ENCODE data around the gene TP63. TPM values are rescaled to one million over a fixed set of nuclear protein-coding genes. Genes with fewer than 3 reads are reported as not detected.

TP63 gene
- total RNA-seq, 1 experiment from 2014 or later: not detected

- no peak overlapping the region for H3K14ac ChIP-seq (ENCODE audit: insufficient read depth, low read length)
These were observed 102.9 kb downstream of the TP63 start for GRCh38 chr3:189734061-189734460.

More at GRCh38 chr3:189734061-189734460, 102.9 kb downstream of the TP63 start:
- no peak overlapping the region for H2BK5ac ChIP-seq (ENCODE audit: insufficient read length, low read length)
- H3K27ac ChIP-seq (ENCODE audit: insufficient read length, low read depth, low read length): no peak overlapping the region
- TF ChIP-seq, protein P1, sequence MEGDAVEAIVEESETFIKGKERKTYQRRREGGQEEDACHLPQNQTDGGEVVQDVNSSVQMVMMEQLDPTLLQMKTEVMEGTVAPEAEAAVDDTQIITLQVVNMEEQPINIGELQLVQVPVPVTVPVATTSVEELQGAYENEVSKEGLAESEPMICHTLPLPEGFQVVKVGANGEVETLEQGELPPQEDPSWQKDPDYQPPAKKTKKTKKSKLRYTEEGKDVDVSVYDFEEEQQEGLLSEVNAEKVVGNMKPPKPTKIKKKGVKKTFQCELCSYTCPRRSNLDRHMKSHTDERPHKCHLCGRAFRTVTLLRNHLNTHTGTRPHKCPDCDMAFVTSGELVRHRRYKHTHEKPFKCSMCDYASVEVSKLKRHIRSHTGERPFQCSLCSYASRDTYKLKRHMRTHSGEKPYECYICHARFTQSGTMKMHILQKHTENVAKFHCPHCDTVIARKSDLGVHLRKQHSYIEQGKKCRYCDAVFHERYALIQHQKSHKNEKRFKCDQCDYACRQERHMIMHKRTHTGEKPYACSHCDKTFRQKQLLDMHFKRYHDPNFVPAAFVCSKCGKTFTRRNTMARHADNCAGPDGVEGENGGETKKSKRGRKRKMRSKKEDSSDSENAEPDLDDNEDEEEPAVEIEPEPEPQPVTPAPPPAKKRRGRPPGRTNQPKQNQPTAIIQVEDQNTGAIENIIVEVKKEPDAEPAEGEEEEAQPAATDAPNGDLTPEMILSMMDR (conservative IDR thresholded peaks at IDR 0.05): no peak
- no CpG with 5 or more reads among the region's 6 CpGs for WGBS (ENCODE audit: extremely low coverage, insufficient read length, low lambda C conversion rate)
- no peak overlapping the region for H3K4me3 Mint-ChIP-seq
- H3K4ac ChIP-seq (ENCODE audit: low read depth, low read length): no peak overlapping the region
- H3K4me1 ChIP-seq (ENCODE audit: insufficient read depth, low read length): no peaks in the 10 kb centered on the region
- H3K4me1 Mint-ChIP-seq: no peaks in the 10 kb centered on the region
- H2BK15ac ChIP-seq (ENCODE audit: low read depth, low read length): no peak overlapping the region
- no peaks in the 10 kb centered on the region for H4K20me1 ChIP-seq (ENCODE audit: control insufficient read depth, insufficient read depth, insufficient read length)
- H3K23ac ChIP-seq (ENCODE audit: insufficient read length, low read depth, low read length): no peak overlapping the region
- H3K27ac Mint-ChIP-seq: no peak overlapping the region; a peak in 1 of 7 replicates
- H3K56ac ChIP-seq (ENCODE audit: insufficient read length, low read depth, low read length): no peak overlapping the region
- no peaks in the 10 kb centered on the region for H3K27me3 ChIP-seq (ENCODE audit: insufficient read depth, low read length)
- H2BK20ac ChIP-seq (ENCODE audit: low read depth, low read length, poor library complexity, severe bottlenecking): no peak overlapping the region
- H4K91ac ChIP-seq (ENCODE audit: insufficient read length, low read depth, low read length): no peak overlapping the region
- no peak overlapping the region for H2BK120ac ChIP-seq (ENCODE audit: low read depth, low read length, poor library complexity, severe bottlenecking)
- H3K36me3 Mint-ChIP-seq (ENCODE audit: insufficient read depth in 1 of 3, low read depth in 3 of 3): no peaks in the 10 kb centered on the region
- no peaks in the 10 kb centered on the region for H3K9me3 ChIP-seq (ENCODE audit: control insufficient read depth, low read depth, low read length)
- H3K27me3 Mint-ChIP-seq (ENCODE audit: low read depth): no peaks in the 10 kb centered on the region; the same call in 1 of the 2 replicates
- H3K79me1 ChIP-seq (ENCODE audit: insufficient read depth, low read depth, low read length, poor library complexity, severe bottlenecking): no peaks in the 10 kb centered on the region
- H3K23me2 ChIP-seq (ENCODE audit: insufficient read length, low read depth, low read length, poor library complexity, severe bottlenecking): no peaks in the 10 kb centered on the region
- no peak overlapping the region for H3K18ac ChIP-seq (ENCODE audit: insufficient read length, low read depth, low read length)
- no peak overlapping the region for H3K4me2 ChIP-seq (ENCODE audit: insufficient read depth, insufficient read length, low read length)
- DNase-seq: no peak
- H3K9me3 Mint-ChIP-seq: no peaks in the 10 kb centered on the region
- H2AK5ac ChIP-seq (ENCODE audit: insufficient read length, low read length): no peak overlapping the region
- H4K5ac ChIP-seq (ENCODE audit: insufficient read length, low read depth, low read length): no peak overlapping the region
- no peak overlapping the region for H4K8ac ChIP-seq (replicated peaks; ENCODE audit: insufficient read length, low read depth, low read length)
- H2AFZ ChIP-seq (ENCODE audit: low read length): no peak overlapping the region
- H2BK12ac ChIP-seq (ENCODE audit: insufficient read length, low read depth, low read length): no peak overlapping the region
- H3K79me2 ChIP-seq (ENCODE audit: insufficient read depth, low read length): no peaks in the 10 kb centered on the region
- no peak overlapping the region for H3T11ph ChIP-seq (ENCODE audit: low read length)
- H3K9ac ChIP-seq (ENCODE audit: extremely low read depth, insufficient read length, low read length): no peak overlapping the region

All from H9 (cell line).